T47D (cell line): ENCODE measurements around the gene LRMDA.

Experiments
- DNase-seq, 2 experiments: peaks; one replicate each; pipeline versions ENCODE4 v3.0.0 to v3.0.0-alpha.2; 2011 to 2012; ENCODE audit warnings: low read depth in 1 of 2, low spot score in 1 of 2
- JUND ChIP-seq: IDR thresholded peaks from 2 replicates; pipeline ENCODE4 v1.6.1; 2012; ENCODE audit warnings: low read depth
- in situ Hi-C: cut with HindIII; loops from 2 replicates; pipeline ENCODE4 v1.10.0; 2016; ENCODE audit warnings: low sequenced_read_pairs, low pct_unique_long_range_greater_than_20kb

LRMDA gene

DNA sequence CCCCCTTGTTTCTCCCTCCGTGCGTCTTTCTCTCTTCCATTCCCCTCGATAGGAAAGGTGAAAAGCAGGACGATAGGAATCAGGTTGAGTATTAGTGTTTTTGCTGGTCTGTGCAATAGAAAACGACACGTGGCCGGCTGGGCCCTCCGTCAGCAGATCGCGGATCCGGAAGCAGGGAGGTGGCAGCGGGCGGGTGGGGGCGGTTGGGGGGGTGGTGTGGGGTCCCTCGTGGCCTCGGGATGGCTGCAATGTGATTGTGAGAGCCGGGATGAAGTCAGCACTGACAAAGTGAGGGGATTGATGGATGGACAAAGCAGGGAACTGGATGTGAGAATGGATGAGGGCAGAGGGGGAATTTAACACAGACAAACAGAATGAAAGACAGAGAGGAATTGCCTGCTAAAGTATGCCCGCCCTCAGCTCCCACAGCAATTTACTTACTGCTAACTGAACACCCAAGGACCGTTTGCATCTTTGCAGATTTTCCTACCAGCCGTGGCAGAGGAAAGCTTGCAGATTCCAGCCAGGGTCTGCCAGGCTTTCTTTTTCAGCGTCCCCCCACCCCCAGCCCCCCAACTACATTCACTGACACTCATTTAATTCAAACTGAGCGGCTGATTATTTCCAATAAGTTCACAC, 280.9 kb downstream of the LRMDA start:
- no peak for DNase-seq
- in situ Hi-C loops, result no loop called here
- TF ChIP-seq JUND, result no peak

GRCh38 chr10:75716506-75716905, 285.1 kb downstream of the LRMDA start:
- no peak for TF ChIP-seq JUND
- in situ Hi-C loops, result no loop called here
- DNase-seq, result no peak

DNA sequence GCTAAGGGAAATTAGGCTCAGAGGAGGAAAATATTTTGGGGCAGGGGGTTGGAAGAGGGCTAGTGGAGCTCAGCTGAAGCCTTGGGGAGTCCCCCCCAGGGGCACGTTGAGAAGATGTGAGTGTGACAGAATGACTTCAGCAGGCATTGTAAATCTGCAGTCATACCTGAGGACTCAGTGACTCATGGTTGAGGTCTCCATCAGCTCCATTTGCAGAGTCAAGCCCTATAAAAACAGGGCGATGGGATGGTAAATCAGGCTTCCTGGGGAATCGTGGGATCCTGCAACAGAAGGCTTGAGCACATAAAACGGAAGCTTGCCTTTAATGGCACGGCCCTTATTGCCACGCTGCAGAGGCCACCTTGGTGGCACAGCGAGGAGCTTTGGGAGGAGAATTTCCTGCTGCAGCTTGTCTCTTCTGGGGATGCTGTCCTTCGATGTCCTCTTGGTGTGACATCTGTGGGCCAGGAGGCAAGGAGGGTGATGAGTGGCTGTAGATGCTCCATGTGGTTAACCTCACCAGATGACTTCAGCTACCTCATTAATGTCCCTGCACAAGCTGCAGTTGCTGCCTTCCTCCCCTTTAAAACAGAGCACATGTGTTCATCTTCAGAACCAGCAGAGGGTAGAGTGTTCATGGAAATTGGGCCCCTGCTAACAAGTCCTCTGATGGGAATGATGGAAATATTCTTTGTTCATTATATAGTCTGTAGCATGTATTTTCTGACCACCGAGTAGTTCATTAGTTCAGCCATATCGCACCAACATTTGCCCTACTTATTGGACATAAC, 285.9 kb downstream of the LRMDA start:
- TF ChIP-seq JUND, result no peak
- in situ Hi-C loops, result no loop called here
- peak; percentile 17 to 26 for DNase-seq

- no peak for DNase-seq
Measured at GRCh38 chr10:75718991-75719390, 287.6 kb downstream of the LRMDA start.

DNA sequence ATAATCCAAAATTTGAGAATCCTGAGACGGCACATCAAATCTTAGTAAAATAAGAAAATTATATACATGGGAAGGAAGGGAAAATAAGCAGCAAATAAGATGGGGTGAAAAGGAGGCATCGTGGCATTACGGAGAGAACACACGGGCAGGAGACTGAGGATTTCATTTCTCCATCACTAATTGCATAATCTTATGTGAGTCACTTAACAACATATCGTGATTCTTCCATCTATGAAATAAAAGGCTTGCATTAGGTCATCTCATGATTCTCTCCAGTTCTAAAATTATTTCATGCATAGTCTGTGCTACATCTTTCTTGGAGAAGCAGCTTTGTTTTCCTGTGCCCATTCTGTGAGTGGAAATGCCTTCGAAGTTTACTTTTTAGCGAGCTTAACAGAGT, 288.7 kb downstream of the LRMDA start:
- no peak for TF ChIP-seq JUND
- DNase-seq, result no peak
- in situ Hi-C loops, result no loop called here

More at GRCh38 chr10:75718991-75719390, 287.6 kb downstream of the LRMDA start:
- TF ChIP-seq JUND, result no peak
- in situ Hi-C loops, result no loop called here

DNA sequence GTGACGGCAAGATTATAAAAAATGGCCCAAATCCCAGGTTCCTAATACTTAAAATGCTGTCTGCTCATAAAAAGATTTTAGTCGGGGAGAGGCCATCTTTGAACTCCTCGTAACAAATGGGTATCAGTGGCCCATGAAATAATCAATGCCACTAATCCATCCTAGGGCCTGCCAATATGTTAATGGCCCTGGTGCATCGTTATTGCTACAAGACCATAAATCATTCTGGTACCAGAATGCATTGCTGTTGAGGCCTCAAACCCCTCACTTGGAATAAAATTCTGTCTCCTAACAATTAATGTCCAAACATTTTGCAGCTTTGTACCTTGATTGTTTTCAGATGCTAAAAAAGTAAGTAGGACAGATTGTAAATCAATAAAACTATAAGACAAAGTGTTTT, 290.6 kb downstream of the LRMDA start:
- DNase-seq, result no peak
- in situ Hi-C loops, result no loop called here
- TF ChIP-seq JUND, result no peak

GRCh38 chr10:75722609-75723008, 291.2 kb downstream of the LRMDA start:
- TF ChIP-seq JUND, result no peak
- DNase-seq, result no peak
- in situ Hi-C loops, result no loop called here

GRCh38 chr10:75723319-75723980, 292.0 kb downstream of the LRMDA start:
- DNase-seq, result no peak
- in situ Hi-C loops, result no loop called here
- no peak for TF ChIP-seq JUND

- no peak for DNase-seq
- TF ChIP-seq JUND, result no peak
- in situ Hi-C loops, result no loop called here
Measured at GRCh38 chr10:75724047-75724446, 292.6 kb downstream of the LRMDA start.

GRCh38 chr10:75726522-75727483, 295.4 kb downstream of the LRMDA start:
- no peak for TF ChIP-seq JUND
- in situ Hi-C loops, result no loop called here
- no peak for DNase-seq

DNA sequence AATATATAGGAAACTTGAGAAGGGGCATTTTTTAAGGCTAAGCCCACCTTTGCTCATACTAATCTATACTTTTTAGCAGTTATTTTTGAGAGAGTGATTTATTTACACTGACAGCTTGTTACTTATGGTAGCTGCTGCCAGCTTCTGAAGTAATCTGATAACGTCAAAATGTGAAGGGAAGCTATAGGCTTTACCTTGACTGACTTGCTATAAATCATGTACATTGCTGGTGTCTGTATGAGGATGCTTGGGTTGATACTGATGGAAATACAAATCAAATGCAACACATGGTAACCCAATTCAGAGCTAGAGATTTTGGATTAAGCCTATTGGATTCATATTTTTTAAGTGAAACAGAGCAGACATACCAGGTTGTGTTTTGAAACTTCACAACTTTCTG, 299.4 kb downstream of the LRMDA start:
- TF ChIP-seq JUND, result no peak
- in situ Hi-C loops, result no loop called here
- no peak for DNase-seq
